HUES64 (cell line): ENCODE results near the gene OR2T3.
"Not testable (repeated sequence)": the region's sequence is repeated elsewhere in the genome, so short reads cannot be mapped to it uniquely, and the experiment has no call there.

Source experiments
- H3K27ac ChIP-seq: 2 replicates; pipeline ENCODE4 v1.7.0; 2013; ENCODE audit warnings: low read depth, low read length, inconsistent platforms
- H3K27me3 ChIP-seq: 2 replicates; pipeline ENCODE4 v1.6.1; 2013; ENCODE audit warnings: mild to moderate bottlenecking, low read length; ENCODE audit not compliant: insufficient read depth
- H3K36me3 ChIP-seq: 2 replicates; pipeline ENCODE4 v1.6.1; 2013; ENCODE audit warnings: mild to moderate bottlenecking, low read length; ENCODE audit not compliant: insufficient read depth
- H3K4me1 ChIP-seq: 2 replicates; pipeline ENCODE4 v1.6.1; 2013; ENCODE audit warnings: mild to moderate bottlenecking, low read length, moderate library complexity; ENCODE audit not compliant: insufficient read depth
- H3K4me3 ChIP-seq: 2 replicates; pipeline ENCODE4 v1.5.1; 2013; ENCODE audit warnings: mild to moderate bottlenecking, low read length, moderate library complexity
- H3K9ac ChIP-seq: 2 replicates; pipeline ENCODE4 v1.6.1; 2013; ENCODE audit warnings: mild to moderate bottlenecking, low read depth, low read length
- H3K9me3 ChIP-seq: 2 replicates; pipeline ENCODE4 v1.6.1; 2013; ENCODE audit warnings: low read depth, low read length; ENCODE audit not compliant: insufficient read depth
- WGBS: fragments of 150-250, 120-280 bp; methylation state at CpG from one replicate; pipeline ENCODE4 v1.1.7; 2013; ENCODE audit warnings: missing lambda C conversion rate; 5-methylcytosine and 5-hydroxymethylcytosine counted together

Gene OR2T3

GRCh38 chr1:248475660-248476059 lies 2.5 kb downstream of the OR2T3 start:
- WGBS, result no CpG with 5 or more reads among the region's 1 CpG

GRCh38 chr1:248481686-248482579 lies 8.8 kb downstream of the OR2T3 start:
- H3K27ac ChIP-seq, H3K4me3 ChIP-seq, H3K27me3 ChIP-seq, H3K36me3 ChIP-seq, H3K4me1 ChIP-seq, H3K9ac ChIP-seq: not testable (repeated sequence)
- whole genome bisulfite sequencing, result 78% methylated on average over 12 of the region's 13 CpGs
- H3K9me3 ChIP-seq, result peaks cover 13% of the 10 kb centered on the region; the same call in 1 of the 2 replicates

More at GRCh38 chr1:248475660-248476059, 2.5 kb downstream of the OR2T3 start:
- H3K27me3 ChIP-seq, H3K36me3 ChIP-seq, H3K4me1 ChIP-seq, H3K27ac ChIP-seq, H3K4me3 ChIP-seq, H3K9ac ChIP-seq: not testable (repeated sequence)
- H3K9me3 ChIP-seq, result peaks cover 21% of the 10 kb centered on the region

- H3K4me1 ChIP-seq, H3K9ac ChIP-seq, H3K9me3 ChIP-seq, H3K27ac ChIP-seq, H3K4me3 ChIP-seq, H3K27me3 ChIP-seq, H3K36me3 ChIP-seq: not testable (repeated sequence)
- 91% methylated on average over 4 of the region's 6 CpGs for WGBS
Measured at GRCh38 chr1:248488289-248488688, 15.1 kb downstream of the OR2T3 start, which contains the start of gene OR2T5. Gene OR2T5, plus strand, starts transcription at chr1:248488589. Its CDS starts 0 bp downstream, at chr1:248488589.

- no CpG with 5 or more reads among the region's 5 CpGs for WGBS
- H3K9ac ChIP-seq, H3K4me3 ChIP-seq, H3K36me3 ChIP-seq, H3K9me3 ChIP-seq, H3K27me3 ChIP-seq, H3K27ac ChIP-seq, H3K4me1 ChIP-seq: not testable (repeated sequence)
Measured at GRCh38 chr1:248496661-248497060, 23.5 kb downstream of the OR2T3 start.

- H3K4me1 ChIP-seq, H3K9ac ChIP-seq, H3K27ac ChIP-seq, H3K36me3 ChIP-seq, H3K4me3 ChIP-seq, H3K9me3 ChIP-seq, H3K27me3 ChIP-seq: not testable (repeated sequence)
- no CpG with 5 or more reads among the region's 2 CpGs for WGBS
Measured at GRCh38 chr1:248500305-248501035, 27.3 kb downstream of the OR2T3 start.

GRCh38 chr1:248507773-248508172 lies 34.6 kb downstream of the OR2T3 start, which contains the start of gene OR2G6:
Gene OR2G6, plus strand, starts transcription at chr1:248508073. Its CDS starts 13,574 bp downstream, at chr1:248521647.
- H3K4me1 ChIP-seq, H3K36me3 ChIP-seq, H3K4me3 ChIP-seq, H3K9ac ChIP-seq, H3K27ac ChIP-seq, H3K27me3 ChIP-seq, H3K9me3 ChIP-seq: not testable (repeated sequence)
- no CpG with 5 or more reads among the region's 2 CpGs for WGBS

GRCh38 chr1:248510217-248510616 lies 37.1 kb downstream of the OR2T3 start:
- H3K4me3 ChIP-seq, H3K27me3 ChIP-seq, H3K9ac ChIP-seq, H3K9me3 ChIP-seq, H3K4me1 ChIP-seq, H3K36me3 ChIP-seq, H3K27ac ChIP-seq: not testable (repeated sequence)

- Histone ChIP-seq H3K9ac (no peak overlapping the region), H3K27ac (no peak overlapping the region), H3K4me1 (no peaks in the 10 kb centered on the region), H3K9me3 (peaks cover 63% of the 10 kb centered on the region), H3K4me3 (no peak overlapping the region), H3K36me3 (no peaks in the 10 kb centered on the region), H3K27me3 (no peaks in the 10 kb centered on the region)
- 81% methylated on average over 12 of the region's 12 CpGs for WGBS
Measured at GRCh38 chr1:248521856-248522255, 48.7 kb downstream of the OR2T3 start.
